Testis (tissue), 3 donors: ENCODE measurements around the gene PTPRN2. TPM values are rescaled to one million over a fixed set of nuclear protein-coding genes. Genes with fewer than 3 reads are reported as not detected.
"Not testable (repeated sequence)": the region's sequence is repeated elsewhere in the genome, so short reads cannot be mapped to it uniquely, and the experiment has no call there.

Source experiments
- DNase-seq: peaks from one replicate; pipeline ENCODE4 v3.0.0-alpha.2; 2019
- H3K27ac ChIP-seq, 2 donors: fragments of 200-600 bp; sonication (generic); one replicate each; pipeline ENCODE4 v1.5.1; 2019
- H3K27me3 ChIP-seq: fragments of 200-600 bp; sonication (generic); one replicate; pipeline ENCODE4 v1.5.1; 2019
- H3K36me3 ChIP-seq: fragments of 200-600 bp; sonication (generic); one replicate; pipeline ENCODE4 v1.5.1; 2017; ENCODE audit warnings: low read depth; ENCODE audit errors: missing control alignments
- H3K4me1 ChIP-seq: fragments of 200-600 bp; sonication (generic); one replicate; pipeline ENCODE4 v1.5.1; 2019
- H3K4me3 ChIP-seq, 2 donors: fragments of 200-600 bp; sonication (generic); one replicate each; pipeline ENCODE4 v1.5.1; 2017 to 2019
- H3K9me3 ChIP-seq: fragments of 200-600 bp; sonication (generic); one replicate; pipeline ENCODE4 v1.5.1; 2017
- CTCF ChIP-seq, 3 experiments: fragments of 450-650 bp in 2 of 3; fragments of 200-600 bp in 1 of 3; sonication (generic) in 1 of 3; IDR thresholded peaks; one replicate each; pipeline ENCODE4 v1.5.1; 2016 to 2019; ENCODE audit warnings: antibody characterized with exemption in 3 of 3, mild to moderate bottlenecking in 2 of 3, moderate library complexity in 1 of 3
- POLR2A ChIP-seq: fragments of 450-650 bp; IDR thresholded peaks from one replicate; pipeline ENCODE4 v1.6.1; 2017; ENCODE audit warnings: antibody characterized with exemption, mild to moderate bottlenecking, moderate library complexity
- WGBS, 2 donors: methylation state at CpG; one replicate each; pipeline ENCODE4 v1.1.5; 2018; 5-methylcytosine and 5-hydroxymethylcytosine counted together
- intact Hi-C: fragments of 100-400 bp; cut with DNase I; formaldehyde crosslinking; loops from one replicate; pipeline ENCODE4 v1.15.1; 2023; ENCODE audit warnings: low total_unique reads
- polyA plus RNA-seq: library from polyadenylated mRNA; stranded (reverse); fragments of 350-450 nt; fragmentation: Illumina TruSeq; extraction: RNeasy Lipid Tissue Mini Kit (QIAGEN cat#74804); gene quantifications from one replicate; pipeline ENCODE4 v1.2.3, GENCODE V29; 2014; ENCODE audit warnings: low read depth, low replicate concordance; ENCODE audit not compliant: insufficient read depth
- total RNA-seq, 2 donors: library from RNA; depleted of rRNA; stranded (reverse); fragments of >200 nt; gene quantifications; one replicate each; pipeline ENCODE4 v1.2.3, GENCODE V29; 2016

PTPRN2 gene
- total and polyA plus RNA-seq, 3 donors from 2014 or later: 9.3 to 10.8 (median 9.8) TPM

GRCh38 chr7:158309868-158310763 is 277.5 kb downstream of the PTPRN2 start:
- Histone ChIP-seq H3K9me3 (no peaks in the 10 kb centered on the region), H3K27ac (no peak overlapping the region), H3K27me3 (no peaks in the 10 kb centered on the region), H3K4me3 (no peak overlapping the region), H3K4me1 (no peaks in the 10 kb centered on the region), H3K36me3 (no peaks in the 10 kb centered on the region)
- DNase-seq: no peak
- intact Hi-C loops: no loop called here
- WGBS, 2 donors: 75 to 86% methylated on average over 26 to 33 of the region's 33 CpGs
- TF ChIP-seq POLR2A (no peak), CTCF (IDR thresholded peaks at IDR 0.05) (no peak)

DNA sequence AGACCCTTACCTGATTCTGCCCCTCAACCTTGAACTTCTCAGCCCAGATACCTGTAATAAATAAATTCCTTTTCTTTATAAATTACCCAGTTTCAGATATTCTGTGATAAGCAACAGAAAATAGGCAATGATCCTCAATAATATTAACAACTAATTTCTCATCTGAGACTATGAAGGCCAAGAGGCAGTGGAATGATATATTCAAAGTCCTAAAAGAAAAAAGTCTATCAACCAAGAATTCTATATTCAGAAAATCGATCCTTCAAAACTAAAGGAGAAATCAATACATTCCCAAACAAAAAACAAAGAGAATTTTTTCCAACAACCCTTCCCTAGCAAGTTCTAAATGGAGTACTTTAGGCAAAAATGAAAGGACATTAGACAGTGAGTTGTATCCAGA is 279.6 kb downstream of the PTPRN2 start:
- 80 to 83% methylated on average over 1 of the region's 1 CpG for WGBS, 2 donors
- Histone ChIP-seq H3K4me1 (no peaks in the 10 kb centered on the region), H3K9me3 (no peaks in the 10 kb centered on the region), H3K27me3 (no peaks in the 10 kb centered on the region), H3K4me3 (no peak overlapping the region), H3K27ac (no peak overlapping the region), H3K36me3 (no peaks in the 10 kb centered on the region)
- DNase-seq: no peak
- intact Hi-C loops: no loop called here
- TF ChIP-seq POLR2A (no peak), CTCF (IDR thresholded peaks at IDR 0.05) (no peak)

- H3K4me1 ChIP-seq, H3K4me3 ChIP-seq, H3K9me3 ChIP-seq, H3K36me3 ChIP-seq, H3K27ac ChIP-seq, intact Hi-C loops, DNase-seq, H3K27me3 ChIP-seq: not testable (repeated sequence)
- 82 to 92% methylated on average over 6 of the region's 6 CpGs for WGBS, 2 donors
Observed at GRCh38 chr7:158304072-158304471, 283.6 kb downstream of the PTPRN2 start.

GRCh38 chr7:158303121-158303520 is 284.5 kb downstream of the PTPRN2 start:
- no peaks in the 10 kb centered on the region for H3K9me3 ChIP-seq
- no peaks in the 10 kb centered on the region for H3K4me1 ChIP-seq
- intact Hi-C loops: no loop called here
- no peak overlapping the region for H3K27ac ChIP-seq
- TF ChIP-seq CTCF (IDR thresholded peaks at IDR 0.05) (no peak), POLR2A (no peak)
- no peaks in the 10 kb centered on the region for H3K27me3 ChIP-seq
- 76 to 88% methylated on average over 4 of the region's 4 CpGs for WGBS, 2 donors
- DNase-seq: no peak
- no peak overlapping the region for H3K4me3 ChIP-seq
- H3K36me3 ChIP-seq: no peaks in the 10 kb centered on the region

DNA sequence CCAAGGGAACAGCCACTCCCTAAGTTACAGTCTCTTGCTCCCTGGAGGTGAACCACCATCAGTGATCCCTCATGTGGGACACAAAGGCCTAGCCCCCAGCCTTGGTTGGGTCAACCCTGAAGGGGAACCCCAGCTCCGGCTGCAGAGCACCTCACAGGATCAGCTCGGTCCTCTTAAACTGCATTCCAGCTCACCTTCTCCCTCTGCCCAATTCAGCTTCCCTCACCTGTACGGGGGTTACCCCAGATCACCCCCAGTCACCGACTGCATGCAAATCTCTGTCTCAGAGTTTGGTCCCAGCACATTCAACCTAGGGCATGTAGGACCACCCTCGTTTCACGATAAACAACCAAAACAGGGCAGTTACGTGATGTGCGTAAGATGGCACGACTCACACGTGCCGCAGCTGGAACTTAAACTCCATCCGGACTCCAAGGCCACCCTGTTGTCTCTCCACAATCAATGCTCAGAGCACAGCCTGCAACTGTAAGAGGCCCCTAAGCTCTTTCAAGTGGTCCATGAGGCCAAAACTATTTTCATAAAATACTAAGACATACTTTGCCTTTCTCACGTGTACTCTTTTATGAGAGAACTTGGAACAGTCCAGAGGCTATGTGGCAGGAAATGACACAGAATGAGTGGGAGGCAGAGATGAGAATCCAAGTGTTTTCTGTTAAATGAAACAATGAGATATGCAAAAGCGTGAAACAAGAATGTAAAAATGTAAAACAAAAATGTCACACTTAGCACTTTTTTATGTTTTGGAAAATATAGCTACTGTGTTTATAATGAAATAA is 285.2 kb downstream of the PTPRN2 start:
- WGBS, 2 donors: 80 to 86% methylated on average over 11 to 14 of the region's 14 CpGs
- Histone ChIP-seq H3K4me1 (no peaks in the 10 kb centered on the region), H3K36me3 (no peaks in the 10 kb centered on the region), H3K4me3 (no peak overlapping the region), H3K9me3 (no peaks in the 10 kb centered on the region), H3K27me3 (no peaks in the 10 kb centered on the region), H3K27ac (no peak overlapping the region)
- intact Hi-C loops: no loop called here
- no peak for DNase-seq
- TF ChIP-seq POLR2A: no peak
- no peak for TF ChIP-seq CTCF (IDR thresholded peaks at IDR 0.05)
